Measurements from ENCODE around the gene MTARC2. TPM values are rescaled to one million over a fixed set of nuclear protein-coding genes. Genes with fewer than 3 reads are reported as not detected.

MTARC2 gene
- total and polyA plus RNA-seq, 10 donors, result 4.8 to 27.2 (median 15.3) TPM

GRCh38 chr1:220833436-220833835 is 85.3 kb downstream of the MTARC2 start:
- WGBS, 5 donors, result 73 to 94% (median 91%) methylated on average over 2 of the region's 2 CpGs
- DNase-seq, result no peak
- Histone ChIP-seq H3K4me1 (no peaks in the 10 kb centered on the region), H3K36me3 (peaks cover 0 to 13% (median 0%) of the 10 kb centered on the region in 6 donors), H3K4me3 (no peak overlapping the region), H3K27me3 (replicated peaks in 1 of 7) (peaks cover 0 to 9% (median 0%) of the 10 kb centered on the region in 7 donors), H3K9me3 (peaks cover 0 to 5% (median 0%) of the 10 kb centered on the region in 8 donors), H3K27ac (no peak overlapping the region)
- intact Hi-C loops (cut with DNase I; ENCODE audit: low total_unique reads), result no loop called here
- TF ChIP-seq POLR2AphosphoS5 (IDR thresholded peaks at IDR 0.05) (no peak), POLR2A (IDR thresholded peaks at IDR 0.05) (no peak)
- TF ChIP-seq, protein P1, sequence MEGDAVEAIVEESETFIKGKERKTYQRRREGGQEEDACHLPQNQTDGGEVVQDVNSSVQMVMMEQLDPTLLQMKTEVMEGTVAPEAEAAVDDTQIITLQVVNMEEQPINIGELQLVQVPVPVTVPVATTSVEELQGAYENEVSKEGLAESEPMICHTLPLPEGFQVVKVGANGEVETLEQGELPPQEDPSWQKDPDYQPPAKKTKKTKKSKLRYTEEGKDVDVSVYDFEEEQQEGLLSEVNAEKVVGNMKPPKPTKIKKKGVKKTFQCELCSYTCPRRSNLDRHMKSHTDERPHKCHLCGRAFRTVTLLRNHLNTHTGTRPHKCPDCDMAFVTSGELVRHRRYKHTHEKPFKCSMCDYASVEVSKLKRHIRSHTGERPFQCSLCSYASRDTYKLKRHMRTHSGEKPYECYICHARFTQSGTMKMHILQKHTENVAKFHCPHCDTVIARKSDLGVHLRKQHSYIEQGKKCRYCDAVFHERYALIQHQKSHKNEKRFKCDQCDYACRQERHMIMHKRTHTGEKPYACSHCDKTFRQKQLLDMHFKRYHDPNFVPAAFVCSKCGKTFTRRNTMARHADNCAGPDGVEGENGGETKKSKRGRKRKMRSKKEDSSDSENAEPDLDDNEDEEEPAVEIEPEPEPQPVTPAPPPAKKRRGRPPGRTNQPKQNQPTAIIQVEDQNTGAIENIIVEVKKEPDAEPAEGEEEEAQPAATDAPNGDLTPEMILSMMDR (IDR thresholded peaks at IDR 0.05 in 8 of 11, conservative IDR thresholded peaks at IDR 0.05 in 3 of 11), result no peak

Other genes with a start within 250 kb of the MTARC2 start
- 1 to 10 TPM; 2.1 to 3.9 (median 2.6) TPM for gene MARK1, start 220.2 kb upstream of the MTARC2 start, total RNA-seq
- 1 to 10 TPM in 1 of 3 donors, under 1 TPM in 2; 0.59 to 1.2 (median 0.63) TPM for gene MARK1, start 220.2 kb upstream of the MTARC2 start, polyA plus RNA-seq
- gene C1orf115, start 58.0 kb upstream of the MTARC2 start, total RNA-seq, result 10 to 100 TPM; 26.7 to 80.0 (median 51.5) TPM
- gene C1orf115, start 58.0 kb upstream of the MTARC2 start, polyA plus RNA-seq, result 10 to 100 TPM; 14.3 to 58.6 (median 15.5) TPM
- gene MTARC1, start 38.6 kb downstream of the MTARC2 start, total RNA-seq, result 10 to 100 TPM in 4 of 7 donors, 1 to 10 TPM in 3; 4.6 to 17.3 (median 10.1) TPM
- 1 to 10 TPM; 3.2 to 6.0 (median 3.4) TPM for gene MTARC1, start 38.6 kb downstream of the MTARC2 start, polyA plus RNA-seq
- gene HLX, start 131.1 kb downstream of the MTARC2 start, total RNA-seq, result 10 to 100 TPM; 12.4 to 36.1 (median 17.5) TPM
- 10 to 100 TPM in 2 of 3 donors, 1 to 10 TPM in 1; 6.9 to 13.7 (median 12.7) TPM for gene HLX, start 131.1 kb downstream of the MTARC2 start, polyA plus RNA-seq

Measured in spleen (tissue), 11 donors.